Stimulated activated CD4-positive, alpha-beta T cell treated with anti-CD3 and anti-CD28 coated beads, Interleukin-4, amount 100 ng/mL, for 48 hours (primary cell): Measurements from ENCODE around the gene ART4.

Source experiments
- DNase-seq, 2 donors: peaks; one replicate each; pipeline ENCODE4 v3.0.0-alpha.2; 2020; ENCODE audit warnings: low read depth in 2 of 2

Gene ART4

DNA sequence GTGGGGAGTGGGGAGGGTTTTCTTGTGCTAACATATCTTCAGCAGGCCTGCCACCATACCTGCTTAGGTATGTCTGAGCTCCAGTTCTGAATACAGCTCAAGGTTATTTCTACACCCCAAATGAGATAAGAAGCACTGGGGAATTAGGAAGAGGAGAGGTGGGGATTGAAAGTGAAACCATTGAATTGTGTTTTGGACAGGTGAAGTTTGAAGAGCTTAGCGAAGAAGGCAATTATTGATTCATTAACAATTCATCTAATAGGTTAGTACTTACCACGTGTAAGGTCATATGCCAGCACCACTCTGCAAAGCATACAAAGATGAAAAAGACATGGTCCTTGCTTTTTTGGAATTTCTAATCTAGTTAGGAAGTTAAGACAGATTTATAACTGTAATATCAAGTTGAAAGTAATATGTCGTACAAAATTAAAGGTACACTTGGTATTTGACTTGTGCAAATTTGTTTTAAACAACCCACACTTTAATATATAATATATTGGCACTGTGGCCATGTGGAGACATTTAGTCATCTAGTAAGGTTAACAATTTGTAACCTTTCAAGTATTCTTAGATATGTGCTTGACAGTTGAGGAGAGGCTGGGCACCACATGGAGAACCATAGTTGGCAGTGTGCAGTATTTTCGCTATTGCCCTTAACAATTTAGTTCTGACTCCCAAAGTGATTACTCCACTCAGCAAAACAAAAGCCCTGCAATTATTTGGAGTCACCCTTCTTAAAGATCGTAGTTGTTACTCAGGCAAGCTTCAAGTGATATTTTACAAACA lies 33.0 kb downstream of the ART4 start:
- DNase-seq = no peak

DNA sequence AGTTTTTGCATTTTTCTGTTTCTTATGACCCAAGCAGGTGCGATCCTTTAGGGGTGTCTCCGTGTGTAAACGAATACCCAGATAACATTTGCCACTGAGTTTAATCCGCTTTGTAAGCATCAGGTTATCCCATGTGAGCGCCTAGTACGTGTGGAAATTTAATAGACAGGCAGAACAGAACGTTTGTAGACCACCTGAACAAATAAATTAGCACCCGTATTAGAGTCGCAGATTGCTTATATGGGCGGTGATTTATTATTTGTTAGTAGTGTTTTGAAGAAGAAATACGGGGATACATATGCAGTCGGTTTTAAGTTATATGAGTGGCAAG lies 39.5 kb downstream of the ART4 start:
- no peak for DNase-seq

DNA sequence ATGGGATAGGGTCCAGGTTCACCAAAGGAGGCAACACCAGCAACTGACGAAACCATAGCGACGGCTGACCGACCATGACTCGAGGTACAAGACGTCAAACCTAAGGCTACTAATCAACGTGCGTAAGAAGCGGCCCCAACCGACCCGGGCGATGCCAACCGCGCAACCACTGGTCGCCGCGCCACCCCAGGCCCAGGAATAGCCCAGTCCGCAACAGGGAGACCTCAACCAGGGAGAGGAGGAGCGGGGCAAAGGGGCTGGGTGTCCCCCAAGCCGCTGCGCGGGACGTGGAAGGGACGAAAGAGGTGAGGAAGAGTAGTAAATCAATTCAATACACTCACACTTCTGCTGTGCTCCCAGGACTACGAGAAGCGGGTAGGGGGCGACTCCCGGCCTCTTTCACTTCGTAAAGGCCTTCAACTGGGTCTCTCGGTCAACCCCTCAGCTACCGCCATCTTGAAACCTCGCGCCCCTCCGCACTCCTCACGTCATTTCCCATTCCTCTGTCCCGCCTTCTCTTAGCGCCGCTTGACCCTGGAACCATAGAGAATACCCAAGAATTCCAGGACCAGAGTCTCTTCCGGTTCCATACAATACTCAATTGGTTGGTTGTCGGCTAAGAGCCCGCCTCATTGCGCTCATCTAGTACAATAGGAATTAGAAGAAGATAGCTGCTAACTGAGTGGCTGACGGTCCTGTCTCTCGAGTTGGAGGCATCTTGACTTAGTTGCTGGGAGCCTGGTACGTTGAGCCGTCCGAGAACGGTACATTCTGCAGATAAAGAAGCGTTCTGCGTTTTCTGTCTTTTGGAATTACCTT lies 40.1 kb downstream of the ART4 start, which contains the start of the genes C12orf60 and WBP11:
Gene C12orf60 (plus strand): TSS at position 660 of the 819 bp plus-strand sequence. CDS start 19,266 bp downstream, outside the sequence.
Gene WBP11 (minus strand): TSS at position 468 of the 819 bp plus-strand sequence. CDS start 2,095 bp downstream, outside the sequence.
- peak; percentile 71 to 87 for DNase-seq

DNA sequence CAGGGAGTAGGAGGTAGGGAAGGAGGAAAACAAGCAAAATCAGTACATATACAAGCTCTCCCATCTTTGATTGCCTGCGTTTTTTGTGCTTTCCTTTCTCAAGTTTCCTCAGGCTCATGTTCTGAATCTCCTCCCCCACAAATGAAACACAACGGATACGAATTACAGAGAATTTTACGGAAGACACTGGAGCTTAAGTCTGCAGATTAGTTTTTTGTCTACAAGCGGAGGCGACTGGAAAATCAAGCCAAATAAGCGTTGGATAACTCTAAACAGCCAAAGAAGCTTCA lies 40.7 kb downstream of the ART4 start:
- no peak for DNase-seq

DNA sequence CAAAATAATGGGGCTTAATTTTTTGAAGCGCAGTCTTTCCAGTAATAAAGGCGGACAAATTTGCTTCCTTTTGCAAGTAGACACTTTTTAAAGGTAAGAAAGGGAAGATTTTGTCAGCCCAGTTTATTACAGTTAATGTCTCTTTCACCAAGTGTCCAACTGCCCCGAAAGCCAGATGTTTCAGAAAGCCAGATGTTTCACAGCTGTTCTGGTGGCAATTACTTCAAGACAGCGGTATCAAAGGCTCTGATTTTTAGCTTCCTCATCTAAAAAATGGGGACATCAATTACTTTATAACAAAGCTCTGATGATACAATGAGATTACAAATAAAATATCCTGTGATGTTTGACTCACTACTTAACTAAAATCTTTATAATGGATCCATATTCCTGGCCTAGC lies 41.1 kb downstream of the ART4 start:
- no peak for DNase-seq

DNA sequence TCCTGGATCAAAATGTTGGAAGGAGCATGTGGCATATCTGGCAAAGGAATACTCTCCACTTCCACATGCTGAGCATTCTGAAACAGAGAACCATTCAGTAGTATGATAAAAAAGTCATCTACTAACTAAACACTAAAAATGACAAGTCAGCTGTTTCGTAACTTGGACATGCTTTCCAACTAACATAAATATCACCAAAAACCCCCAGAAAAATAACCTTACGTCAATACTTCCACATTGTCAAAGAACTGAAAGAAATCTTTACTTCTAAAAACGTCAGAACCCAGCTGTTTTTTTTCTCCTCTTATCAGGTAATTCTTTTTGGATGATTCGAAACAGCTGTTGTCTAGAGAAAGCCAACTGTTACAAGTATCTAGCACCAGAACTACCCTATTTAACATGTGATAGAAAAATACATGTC lies 48.3 kb downstream of the ART4 start:
- DNase-seq = no peak

DNA sequence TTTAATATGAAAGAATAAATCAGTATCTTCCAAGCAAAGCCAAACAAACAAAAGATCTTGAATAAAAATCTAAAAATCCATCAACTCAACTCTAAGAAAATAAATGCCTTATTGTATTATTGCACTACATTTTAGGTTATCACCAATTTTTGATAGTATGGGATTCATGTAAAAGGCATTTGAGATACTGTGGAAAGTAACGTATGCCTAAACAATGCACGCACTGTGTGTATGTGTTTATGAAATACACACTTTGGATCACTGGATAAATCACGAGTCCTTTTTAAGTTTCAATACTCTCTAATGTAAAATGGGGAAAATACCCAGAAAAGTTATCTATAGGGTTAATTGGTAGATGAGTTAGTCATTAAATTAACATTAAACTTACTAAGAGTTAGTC lies 57.8 kb downstream of the ART4 start:
- DNase-seq = no peak

DNA sequence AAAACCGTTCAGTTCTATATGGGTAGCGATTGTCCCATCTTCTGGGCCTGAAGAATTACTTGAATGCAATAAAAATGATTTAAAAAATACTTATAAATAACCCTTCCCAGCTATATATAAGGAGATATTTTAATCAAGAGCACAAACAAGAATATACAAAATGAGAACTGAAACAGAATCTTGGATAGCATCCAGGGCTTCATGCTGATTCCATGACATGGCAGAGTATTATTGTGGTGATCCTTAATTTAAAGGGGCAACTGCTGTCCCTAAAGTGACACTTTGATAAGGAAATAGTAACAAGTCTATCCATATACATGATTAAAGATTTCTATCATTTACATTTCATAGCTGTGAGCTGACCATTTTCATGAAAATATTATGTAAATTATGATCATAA lies 58.9 kb downstream of the ART4 start:
- no peak for DNase-seq

DNA sequence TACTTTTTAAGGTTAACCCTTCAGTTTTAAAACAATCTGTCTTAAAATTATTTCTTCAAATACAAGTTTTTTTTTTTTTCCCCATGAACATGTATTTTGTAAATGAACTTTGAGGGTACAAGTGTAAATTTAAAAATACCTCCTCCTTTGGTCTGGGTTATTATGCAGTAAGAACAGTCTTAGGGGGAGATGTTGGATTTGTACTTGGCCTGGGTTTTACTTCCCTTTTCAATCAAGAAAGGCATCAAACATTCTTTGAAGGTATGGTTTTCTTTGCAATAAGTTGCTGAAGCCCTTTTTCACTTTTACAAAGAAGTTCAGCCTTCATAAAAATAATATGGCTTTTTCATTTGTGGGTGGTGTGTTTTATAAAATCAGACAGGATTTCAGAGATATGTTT lies 60.6 kb downstream of the ART4 start:
- DNase-seq = no peak

DNA sequence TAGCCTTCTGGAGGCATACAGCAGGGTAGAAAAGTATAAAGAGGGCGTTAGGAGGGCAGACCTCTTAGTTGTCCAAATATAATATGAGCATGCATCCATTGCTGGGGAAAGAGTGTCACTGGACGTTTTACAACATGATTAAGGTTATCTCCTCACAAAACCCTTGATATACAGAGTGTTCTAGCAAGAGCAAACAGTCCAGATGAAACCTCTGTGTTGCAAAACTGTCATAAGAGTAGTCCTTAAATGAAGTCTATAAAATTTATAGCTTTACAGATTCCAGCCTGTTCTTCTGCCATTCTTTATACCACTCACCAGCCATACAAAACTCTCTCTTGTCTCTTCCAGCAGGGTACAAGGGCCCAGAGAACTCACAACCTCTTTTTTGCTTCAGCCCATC lies 61.8 kb downstream of the ART4 start:
- DNase-seq = no peak

DNA sequence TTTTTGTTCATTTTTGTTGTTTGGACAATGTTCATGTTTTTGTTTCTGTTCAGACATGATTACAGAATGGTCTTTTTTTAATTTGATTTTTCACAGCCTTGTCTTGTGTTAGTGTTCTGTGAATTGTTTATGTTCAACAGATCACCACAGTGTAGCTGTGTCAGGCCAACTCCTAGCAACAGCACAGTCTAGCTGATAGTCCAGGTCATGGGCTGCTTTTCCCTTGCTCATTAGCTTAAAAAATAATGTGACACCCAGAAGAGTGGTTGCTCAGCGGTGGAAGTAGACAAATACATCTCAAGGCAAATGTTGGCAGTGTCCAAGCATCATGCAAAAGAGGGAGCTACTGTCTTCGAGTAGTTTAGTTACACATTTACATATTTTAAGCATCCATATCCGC lies 62.5 kb downstream of the ART4 start:
- DNase-seq = no peak

DNA sequence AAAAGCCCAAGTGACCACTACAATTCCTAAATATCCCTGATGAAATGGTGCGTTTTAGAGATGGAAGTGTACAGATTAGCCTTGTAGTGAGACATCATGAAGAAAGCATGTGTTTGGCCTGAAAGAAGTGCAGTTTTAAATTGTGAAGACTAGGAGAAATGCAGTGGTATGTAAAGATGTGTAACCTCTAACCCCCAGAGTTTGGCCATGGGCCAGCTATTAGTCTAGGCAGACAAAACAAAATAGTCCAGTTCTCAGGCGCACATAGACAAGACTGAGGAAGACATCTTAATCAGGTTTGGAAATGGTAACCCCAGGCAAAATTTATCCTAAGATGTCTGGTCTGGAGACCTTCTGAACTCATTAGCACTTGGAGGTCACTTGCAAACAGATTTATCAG lies 63.5 kb downstream of the ART4 start:
- DNase-seq = no peak

DNA sequence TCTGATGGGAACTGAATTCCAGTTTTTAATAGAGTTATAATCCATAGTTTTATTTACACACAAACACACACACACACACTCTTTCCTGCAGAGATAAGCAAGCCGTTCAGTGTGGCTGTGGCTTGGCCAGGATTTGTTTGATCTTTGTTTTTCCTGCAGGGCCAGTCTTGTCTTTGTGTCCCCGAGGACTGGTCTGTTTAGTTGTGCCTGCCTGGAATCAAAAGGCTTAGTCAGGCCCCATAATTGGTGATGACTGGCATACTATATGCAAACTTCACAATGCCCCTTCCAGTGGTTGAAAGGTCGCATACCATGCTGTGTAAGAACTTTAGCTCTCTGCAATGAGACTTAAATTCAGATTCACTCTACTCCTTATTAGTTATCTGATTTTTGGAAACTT lies 66.1 kb downstream of the ART4 start:
- DNase-seq = no peak

DNA sequence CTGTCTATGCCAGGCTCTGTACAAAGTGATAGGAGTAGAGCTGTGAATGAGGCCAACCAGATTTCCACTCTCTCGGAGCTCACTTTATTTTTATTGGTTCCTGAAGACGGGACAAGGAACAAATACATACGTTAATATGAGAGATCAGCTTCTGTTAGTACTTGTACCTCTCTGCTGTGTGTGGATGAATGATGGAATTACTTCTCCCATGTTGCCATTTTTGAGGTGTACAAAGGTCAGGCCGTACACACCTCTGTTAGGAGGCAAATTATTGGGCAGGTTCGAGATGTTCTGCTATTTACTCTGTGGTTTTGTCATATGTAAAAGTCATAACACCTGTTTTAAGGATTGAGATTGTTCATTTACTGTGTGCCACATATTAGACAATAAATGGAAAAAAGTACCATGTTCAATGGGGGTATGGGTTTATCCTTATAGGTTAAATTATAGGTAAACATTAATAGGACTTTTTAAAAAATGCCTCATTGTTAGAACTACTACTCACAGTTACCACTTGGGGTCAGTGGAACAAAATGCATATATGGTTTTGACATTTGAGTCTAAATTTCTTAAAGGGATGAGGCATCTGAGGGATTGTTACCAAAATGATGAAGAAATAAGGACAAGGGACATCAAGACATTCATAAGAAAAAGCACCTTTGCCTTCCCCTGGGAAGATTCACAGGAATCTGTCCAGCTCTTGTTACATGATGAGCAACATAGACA lies 66.9 kb downstream of the ART4 start:
- DNase-seq = no peak

DNA sequence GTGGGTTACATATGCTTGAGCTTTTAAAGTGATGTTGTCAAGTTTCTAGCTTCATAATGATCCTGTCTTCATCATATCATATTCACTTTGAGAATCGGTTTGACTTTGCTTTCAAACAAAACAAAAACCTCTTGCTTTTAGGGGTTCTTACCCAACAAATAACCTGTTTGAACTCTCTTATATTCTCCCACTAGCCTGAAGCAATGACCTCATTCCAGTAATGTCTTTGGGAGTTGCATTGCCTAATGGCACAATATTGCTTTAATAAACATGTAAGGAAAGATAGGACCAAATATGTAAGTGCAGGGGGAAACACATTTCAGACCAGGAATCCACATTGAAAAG lies 67.7 kb downstream of the ART4 start:
- DNase-seq = no peak
